Measurements from ENCODE around the gene PNKD. TPM values are rescaled to one million over a fixed set of nuclear protein-coding genes. Genes with fewer than 3 reads are reported as not detected.

PNKD gene
- total RNA-seq, 1 experiment from 2014 or later, result 58.1 TPM

- TF ChIP-seq ATF3 (IDR thresholded peaks at IDR 0.05) (no peak), ZFX (IDR thresholded peaks at IDR 0.05) (no peak), ELF1 (IDR thresholded peaks at IDR 0.05; ENCODE audit: borderline replicate concordance, low read depth) (no peak), FOSL1 (IDR thresholded peaks at IDR 0.05; ENCODE audit: low read depth) (no peak), ZNF274 (IDR thresholded peaks at IDR 0.05; ENCODE audit: low read depth, low read length) (no peak), SRF (IDR thresholded peaks at IDR 0.05; ENCODE audit: low read depth) (no peak), POLR2A (IDR thresholded peaks at IDR 0.05; ENCODE audit: borderline replicate concordance, extremely low read depth, insufficient read depth, insufficient read length) (no peak), YY1 (IDR thresholded peaks at IDR 0.05; ENCODE audit: extremely low read depth, insufficient replicate concordance, low read depth, low read length) (no peak)
Measured at GRCh38 chr2:218326315-218326714, 56.0 kb downstream of the PNKD start (continued).

GRCh38 chr2:218327451-218328210, 57.3 kb downstream of the PNKD start:
- Histone ChIP-seq H3K9ac (ENCODE audit: low read length) (no peak overlapping the region), H3K27ac (ENCODE audit: low read depth, low read length) (no peak overlapping the region), H3K36me3 (ENCODE audit: control insufficient read depth in 1 of 2, insufficient read depth in 2 of 2, low read length in 2 of 2) (no peaks in the 10 kb centered on the region), H2AFZ (ENCODE audit: low read depth, low read length, poor library complexity, severe bottlenecking) (no peak overlapping the region), H3K4me3 (replicated peaks in 1 of 2; ENCODE audit: low read depth in 1 of 2, low read length in 2 of 2) (no peak overlapping the region), H3K9me3 (ENCODE audit: control insufficient read depth in 1 of 2, insufficient read depth in 1 of 2, low read depth in 1 of 2, low read length in 2 of 2) (no peaks in the 10 kb centered on the region), H3K79me2 (ENCODE audit: insufficient read depth, low read length) (no peaks in the 10 kb centered on the region), H3K27me3 (ENCODE audit: insufficient read depth, low read length) (no peaks in the 10 kb centered on the region), H3K9me2 (ENCODE audit: insufficient read depth) (no peaks in the 10 kb centered on the region), H4K20me1 (ENCODE audit: insufficient read depth) (no peaks in the 10 kb centered on the region), H3K4me2 (ENCODE audit: low read length) (no peak overlapping the region), H3K4me1 (ENCODE audit: control insufficient read depth in 1 of 2, insufficient read depth in 2 of 2, low read length in 2 of 2) (peaks cover 9 to 18% of the 10 kb centered on the region in 2 experiments)
- ATAC-seq, result no peak
- intact Hi-C loops (cut with micrococcal nuclease), result no loop called here
- POLR2A ChIA-PET, result no interaction called here
- BruUV-seq (replicated peaks), result no TSS peak
- CTCF ChIA-PET, result no interaction called here
- DNase-seq (ENCODE audit: low read depth, low spot score), result no peak
- RAD21 ChIA-PET (ENCODE audit: low non-redundant PET in 1 of 2, low total read pairs in 2 of 2, uncharacterized antibody in 2 of 2, unreplicated experiment in 2 of 2), result no interaction called here
- TF ChIP-seq CBX3 (IDR thresholded peaks at IDR 0.05; ENCODE audit: low read depth) (no peak), EZH2 (IDR thresholded peaks at IDR 0.05) (no peak), POLR2AphosphoS5 (IDR thresholded peaks at IDR 0.05; ENCODE audit: low read depth, low read length) (no peak), POLR2A (IDR thresholded peaks at IDR 0.05; ENCODE audit: borderline replicate concordance, extremely low read depth, insufficient read depth, insufficient read length) (no peak), TCF7L2 (IDR thresholded peaks at IDR 0.05; ENCODE audit: borderline replicate concordance, extremely low read depth, insufficient read depth, insufficient read length) (no peak), ATF3 (IDR thresholded peaks at IDR 0.05) (no peak), REST (IDR thresholded peaks at IDR 0.05; ENCODE audit: low read depth) (no peak), JUND (IDR thresholded peaks at IDR 0.05) (no peak), YY1 (IDR thresholded peaks at IDR 0.05; ENCODE audit: extremely low read depth, insufficient replicate concordance, low read depth, low read length) (no peak), CEBPB (IDR thresholded peaks at IDR 0.05; ENCODE audit: low read depth) (no peak), EGR1 (IDR thresholded peaks at IDR 0.05; ENCODE audit: low read depth) (no peak), FOSL1 (IDR thresholded peaks at IDR 0.05; ENCODE audit: low read depth) (no peak), SRF (IDR thresholded peaks at IDR 0.05; ENCODE audit: low read depth) (no peak), SP1 (IDR thresholded peaks at IDR 0.05; ENCODE audit: low read depth) (no peak), ZNF274 (IDR thresholded peaks at IDR 0.05; ENCODE audit: low read depth, low read length) (no peak)
- TF ChIP-seq, protein P1, sequence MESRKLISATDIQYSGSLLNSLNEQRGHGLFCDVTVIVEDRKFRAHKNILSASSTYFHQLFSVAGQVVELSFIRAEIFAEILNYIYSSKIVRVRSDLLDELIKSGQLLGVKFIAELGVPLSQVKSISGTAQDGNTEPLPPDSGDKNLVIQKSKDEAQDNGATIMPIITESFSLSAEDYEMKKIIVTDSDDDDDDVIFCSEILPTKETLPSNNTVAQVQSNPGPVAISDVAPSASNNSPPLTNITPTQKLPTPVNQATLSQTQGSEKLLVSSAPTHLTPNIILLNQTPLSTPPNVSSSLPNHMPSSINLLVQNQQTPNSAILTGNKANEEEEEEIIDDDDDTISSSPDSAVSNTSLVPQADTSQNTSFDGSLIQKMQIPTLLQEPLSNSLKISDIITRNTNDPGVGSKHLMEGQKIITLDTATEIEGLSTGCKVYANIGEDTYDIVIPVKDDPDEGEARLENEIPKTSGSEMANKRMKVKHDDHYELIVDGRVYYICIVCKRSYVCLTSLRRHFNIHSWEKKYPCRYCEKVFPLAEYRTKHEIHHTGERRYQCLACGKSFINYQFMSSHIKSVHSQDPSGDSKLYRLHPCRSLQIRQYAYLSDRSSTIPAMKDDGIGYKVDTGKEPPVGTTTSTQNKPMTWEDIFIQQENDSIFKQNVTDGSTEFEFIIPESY (IDR thresholded peaks at IDR 0.05; ENCODE audit: extremely low read depth, insufficient replicate concordance, low read length), result no peak
- TF ChIP-seq, protein P2, sequence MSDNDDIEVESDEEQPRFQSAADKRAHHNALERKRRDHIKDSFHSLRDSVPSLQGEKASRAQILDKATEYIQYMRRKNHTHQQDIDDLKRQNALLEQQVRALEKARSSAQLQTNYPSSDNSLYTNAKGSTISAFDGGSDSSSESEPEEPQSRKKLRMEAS (IDR thresholded peaks at IDR 0.05), result no peak
